GM10847 (cell line): ENCODE measurements around the gene TTLL11.

Experiments
- POLR2A ChIP-seq: IDR thresholded peaks from 2 replicates; pipeline ENCODE4 v1.6.1; 2011; ENCODE audit not compliant: insufficient read length; ENCODE audit errors: extremely low read depth

Gene TTLL11

DNA sequence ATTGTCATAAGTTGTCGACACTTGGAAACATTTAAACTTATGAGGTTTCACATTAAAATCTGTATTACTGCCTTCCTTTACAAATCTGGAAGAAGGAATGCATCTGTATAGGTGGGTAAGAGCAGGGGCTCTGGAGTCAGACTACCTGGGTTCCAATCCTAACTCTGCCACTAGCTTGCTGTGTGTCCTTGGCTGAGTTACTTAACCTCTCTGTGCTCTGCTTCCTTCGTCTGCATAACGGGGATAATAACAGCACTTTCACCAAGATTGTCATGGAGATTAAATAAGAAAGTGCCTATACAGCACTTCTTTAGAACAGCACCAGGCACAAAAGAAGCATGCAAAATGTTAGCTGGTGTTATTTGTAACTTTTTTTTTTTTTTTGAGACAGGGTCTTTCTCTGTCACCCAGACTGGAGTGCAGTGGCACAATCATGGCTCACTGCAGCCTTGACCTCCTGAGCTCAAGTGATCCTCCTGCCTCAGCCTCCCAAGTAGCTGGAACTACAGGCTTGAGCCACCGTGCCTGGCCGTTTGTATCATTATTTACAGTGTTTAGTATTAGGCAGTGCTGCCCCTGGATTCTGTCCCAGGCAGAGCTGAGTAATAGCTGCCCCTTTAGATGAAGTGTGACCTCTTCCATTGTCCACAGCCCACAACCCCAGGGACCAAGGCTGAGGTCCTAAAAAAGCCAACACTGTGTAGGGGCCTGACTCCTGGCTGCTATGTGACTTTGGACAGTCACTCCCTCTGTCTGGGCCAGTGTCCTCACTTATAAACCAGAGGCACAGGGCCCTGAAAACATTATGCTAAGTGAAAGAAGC is 25.4 kb upstream of the TTLL11 start:
- no peak for TF ChIP-seq POLR2A

DNA sequence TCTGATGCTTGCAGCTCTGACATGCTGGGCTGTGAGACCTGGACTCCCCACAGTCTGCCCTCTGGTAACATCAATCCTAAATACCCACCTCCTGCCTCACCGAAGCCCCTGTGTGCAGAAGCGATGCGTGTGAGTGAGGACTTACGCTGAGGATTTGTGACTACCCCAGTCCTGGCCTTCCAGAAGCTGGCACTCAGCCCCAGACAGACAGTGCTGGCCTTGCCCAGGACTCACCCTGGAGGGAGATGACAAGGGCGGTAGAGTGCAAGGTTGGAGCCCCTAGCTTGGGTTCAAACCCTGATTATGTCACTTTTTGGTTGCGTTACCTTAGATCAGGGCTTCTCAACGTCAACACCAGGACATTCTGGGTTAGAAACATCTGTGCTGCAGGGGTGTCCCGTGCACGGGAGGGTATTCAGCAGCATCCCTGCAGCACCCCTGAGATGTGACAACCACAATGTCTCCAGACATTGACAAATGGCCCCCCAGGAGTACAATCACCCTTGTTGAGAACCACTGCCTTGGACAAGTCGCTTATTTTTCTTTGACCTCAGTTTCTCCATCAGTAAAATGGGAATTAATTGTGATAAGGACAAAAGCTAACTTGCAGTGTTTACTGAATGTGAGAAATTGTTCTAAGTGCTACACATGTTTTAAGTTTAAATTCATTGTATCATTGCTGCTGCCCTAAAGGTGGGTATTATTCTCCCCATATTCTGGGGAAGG is 23.5 kb upstream of the TTLL11 start:
- TF ChIP-seq POLR2A, result no peak

DNA sequence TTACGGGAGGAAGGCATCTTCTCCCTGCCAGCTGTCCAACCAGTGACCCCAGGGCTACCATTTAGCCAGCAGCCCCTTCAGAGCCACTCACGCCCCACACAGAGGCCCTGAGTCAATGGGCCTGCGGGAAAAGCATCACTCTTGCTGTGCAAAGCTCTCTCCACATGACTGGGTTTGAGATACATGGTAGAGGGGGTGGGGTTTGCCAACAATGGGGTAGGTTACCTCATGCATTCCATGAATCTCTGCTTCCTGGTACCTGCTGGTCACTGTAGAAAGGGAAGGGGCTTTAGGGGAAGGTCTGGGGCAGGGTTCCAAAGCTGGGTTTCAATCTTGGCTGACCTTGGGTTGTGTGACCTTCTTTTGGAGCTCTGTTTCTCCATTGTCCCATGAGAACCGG is 22.9 kb upstream of the TTLL11 start:
- no peak for TF ChIP-seq POLR2A

DNA sequence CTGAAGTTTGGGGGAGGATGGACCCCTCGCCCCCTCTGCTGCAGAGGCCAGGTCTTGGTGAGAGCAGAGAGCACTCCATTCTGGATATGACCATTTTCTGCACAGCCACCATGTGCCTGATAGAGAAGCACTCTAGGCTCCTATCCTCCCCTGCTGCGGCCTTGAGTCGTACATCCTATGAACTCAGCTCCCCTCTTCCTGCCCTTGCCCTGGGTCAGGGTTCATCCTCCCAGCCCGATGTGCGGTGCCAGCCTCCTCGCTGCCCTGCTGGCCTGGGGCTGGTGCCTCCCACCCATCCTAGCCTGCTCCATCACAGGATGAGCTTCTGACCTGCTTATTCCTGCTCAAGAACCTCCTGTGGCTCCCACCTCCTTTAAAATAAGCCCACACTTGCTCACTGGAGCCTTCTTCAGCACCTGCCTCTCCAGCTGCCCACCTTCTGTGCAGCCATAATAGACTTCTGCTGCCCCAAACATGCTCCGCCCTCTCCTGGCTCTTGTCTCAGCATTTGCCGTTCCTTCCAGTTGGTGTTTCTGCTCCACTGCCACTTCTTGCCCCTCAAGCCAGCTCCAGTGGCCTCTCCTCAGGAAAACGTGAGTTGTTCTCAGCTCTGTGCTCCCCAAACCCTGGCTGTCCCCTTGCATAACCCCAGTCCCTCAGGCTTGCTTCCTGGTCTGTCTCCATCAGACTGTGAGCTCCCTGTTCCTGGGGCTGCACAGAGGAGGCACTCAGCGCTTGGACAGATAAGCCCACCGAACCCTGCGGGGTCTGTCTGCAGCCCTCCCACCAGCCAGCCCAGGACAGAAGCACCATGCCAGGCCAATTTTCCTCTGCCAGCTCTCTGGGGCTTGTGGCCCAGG is 22.3 kb upstream of the TTLL11 start:
- TF ChIP-seq POLR2A, result no peak

DNA sequence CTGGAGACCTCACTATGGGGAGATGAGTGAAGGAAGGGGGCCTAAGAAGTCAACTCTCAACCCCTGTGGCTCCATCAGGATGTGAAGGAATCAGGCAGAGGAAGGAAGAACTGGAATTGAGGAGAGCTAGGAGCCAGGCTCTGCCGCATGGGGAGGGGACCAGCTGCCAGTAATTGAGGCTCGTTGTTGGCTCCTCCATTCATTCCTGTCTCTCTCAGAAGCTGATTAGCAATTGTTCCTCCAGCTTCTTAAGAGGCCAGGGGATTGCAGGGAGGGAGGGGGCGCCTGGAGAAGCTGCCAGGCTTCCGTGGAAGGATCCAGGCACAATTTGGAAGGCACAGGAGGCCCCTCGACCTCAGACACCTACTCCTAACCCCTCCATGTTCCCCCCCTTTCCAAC is 20.5 kb upstream of the TTLL11 start:
- no peak for TF ChIP-seq POLR2A

DNA sequence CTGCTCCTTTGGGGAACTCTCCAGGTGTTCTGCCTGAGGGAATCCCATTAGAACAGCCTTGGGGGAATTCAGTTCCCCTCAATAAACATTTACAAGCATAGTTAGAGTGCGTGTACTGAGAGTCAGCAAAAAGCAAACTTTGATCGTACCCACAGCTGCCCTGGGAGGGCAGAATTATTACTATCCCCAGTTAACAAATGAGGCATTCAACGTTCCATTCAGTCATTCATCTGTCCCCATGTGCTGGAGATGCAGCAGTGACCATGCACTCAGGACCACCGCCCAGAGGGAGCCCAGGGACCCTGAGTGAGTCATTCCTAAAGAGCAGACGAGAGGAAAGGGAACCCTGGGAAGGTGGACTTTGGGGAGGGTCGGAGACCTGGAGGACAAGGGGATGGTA is 19.1 kb upstream of the TTLL11 start:
- TF ChIP-seq POLR2A, result no peak

DNA sequence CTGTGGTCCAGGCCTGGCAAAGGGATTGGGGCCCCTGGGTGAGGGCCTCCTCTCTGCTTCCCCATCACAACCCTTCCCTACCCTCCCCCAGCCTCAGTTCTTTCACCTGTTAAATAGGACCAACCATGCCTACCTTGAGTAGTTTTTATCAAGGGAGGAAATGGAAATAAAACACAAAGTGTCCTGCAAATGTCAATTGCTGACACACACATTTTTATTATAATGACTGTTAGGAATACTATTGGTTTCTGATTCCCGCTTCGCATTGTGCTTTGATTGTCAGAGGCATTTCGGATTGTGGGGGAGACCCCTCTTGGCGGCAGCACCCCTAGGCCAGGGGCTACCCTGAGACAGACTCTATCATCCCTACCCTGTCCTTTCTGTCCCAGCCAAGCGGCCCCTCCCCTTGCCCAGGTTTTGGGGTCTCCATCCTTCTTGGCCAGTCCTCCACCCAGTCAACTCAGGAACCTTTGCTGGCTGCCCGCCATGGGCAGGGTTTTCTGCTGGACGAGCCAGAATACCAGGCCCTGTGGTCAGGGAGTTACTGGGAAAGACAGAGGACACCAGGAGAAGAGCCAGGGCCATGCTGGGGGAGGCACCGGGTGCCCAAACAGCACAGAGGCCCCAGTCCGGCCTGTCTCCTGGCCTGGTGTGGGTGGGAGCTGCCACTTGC is 18.4 kb upstream of the TTLL11 start:
- TF ChIP-seq POLR2A, result no peak

DNA sequence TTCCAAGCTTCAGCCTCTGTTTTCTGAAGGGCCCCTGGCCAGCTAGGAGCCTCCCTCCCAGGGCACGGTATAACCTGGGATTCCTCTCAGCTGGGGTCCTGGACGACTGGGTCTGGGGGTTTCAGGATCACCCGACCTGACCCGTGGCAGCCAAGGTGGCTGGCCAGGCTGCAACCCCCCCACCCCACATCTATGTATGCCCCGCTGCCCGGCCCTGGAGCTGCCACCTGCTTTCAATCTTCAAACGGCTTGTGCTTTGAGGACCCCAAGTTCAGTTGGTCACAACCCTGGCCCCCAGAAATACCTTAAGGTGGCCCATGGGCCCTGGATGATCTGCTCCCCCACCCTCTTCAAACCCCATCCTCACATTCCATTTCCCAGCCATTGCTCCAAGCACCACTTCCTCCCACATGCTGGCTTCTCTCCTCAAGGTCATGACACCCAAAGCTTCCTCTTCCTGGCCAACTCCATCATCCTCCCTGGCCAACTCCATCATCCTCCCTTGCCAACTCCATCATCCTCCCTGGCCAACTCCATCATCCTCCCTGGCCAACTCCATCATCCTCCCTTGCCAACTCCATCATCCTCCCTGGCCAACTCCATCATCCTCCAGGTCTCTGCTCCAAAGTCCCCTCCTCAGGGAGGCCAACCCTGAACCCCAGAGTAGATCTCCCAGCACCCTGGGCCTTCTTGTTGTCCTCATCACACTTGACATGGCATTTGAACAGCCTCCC is 17.2 kb upstream of the TTLL11 start:
- no peak for TF ChIP-seq POLR2A

DNA sequence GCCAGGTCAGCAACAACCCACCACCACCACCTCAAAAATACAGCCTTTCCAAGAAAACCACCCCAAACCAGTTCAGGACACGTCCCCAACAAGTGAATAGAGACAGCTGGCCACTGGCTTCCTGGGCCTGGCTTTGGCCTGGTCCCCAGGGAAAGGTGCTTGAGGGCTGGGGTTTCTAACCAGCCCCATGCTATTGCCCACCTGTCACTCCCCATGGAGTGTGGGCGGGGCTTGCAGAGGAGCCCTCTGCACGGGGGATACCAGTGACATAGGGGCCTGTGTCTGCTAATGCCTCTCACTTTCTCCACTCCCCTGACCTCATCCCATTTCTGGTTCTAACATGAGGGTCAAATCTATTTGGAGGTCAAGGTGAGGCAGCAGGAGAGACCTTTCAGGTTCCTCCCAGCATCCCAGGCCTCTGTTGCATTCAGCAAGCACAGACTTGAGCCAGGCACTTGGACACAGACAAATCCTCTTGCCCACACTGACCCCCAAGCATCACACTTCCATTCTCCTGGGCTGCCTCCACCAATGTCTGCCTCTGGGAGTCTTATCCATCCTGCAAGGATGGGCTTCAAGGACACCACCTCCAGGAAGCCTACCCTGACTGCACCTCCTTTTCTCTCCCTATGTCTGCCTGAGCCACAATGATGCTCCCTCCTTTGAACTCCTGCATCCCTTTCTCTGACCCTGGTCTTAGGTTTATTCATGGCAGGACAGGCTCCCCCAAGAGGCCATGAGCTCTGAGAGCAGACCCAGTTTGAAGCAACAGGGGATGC is 16.1 kb upstream of the TTLL11 start:
- TF ChIP-seq POLR2A, result no peak

DNA sequence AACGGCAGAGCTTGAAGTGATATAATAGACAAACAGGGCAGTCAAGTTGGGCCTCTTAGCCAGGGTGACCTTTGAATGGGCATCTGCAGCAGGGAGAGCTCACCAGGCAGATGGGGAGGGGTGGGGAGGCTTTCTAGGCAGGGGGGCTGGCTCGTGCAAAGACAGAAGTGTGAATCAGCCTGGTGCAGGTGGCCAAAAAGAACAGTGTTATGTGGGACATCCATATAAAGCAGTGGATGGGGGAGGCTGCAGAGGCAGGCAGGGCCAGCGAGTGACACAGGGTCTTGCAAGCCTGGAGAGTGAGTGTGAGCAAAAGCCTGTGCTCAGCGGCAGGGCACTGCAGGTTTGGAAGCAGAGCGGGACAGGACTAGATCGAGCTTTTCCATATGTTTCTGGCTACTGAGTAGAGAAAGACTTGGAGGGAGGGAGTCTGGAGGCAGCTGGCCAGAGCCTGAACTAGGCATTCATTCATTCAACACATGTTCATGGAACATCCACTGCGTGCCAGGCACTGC is 14.2 kb upstream of the TTLL11 start:
- TF ChIP-seq POLR2A, result no peak

DNA sequence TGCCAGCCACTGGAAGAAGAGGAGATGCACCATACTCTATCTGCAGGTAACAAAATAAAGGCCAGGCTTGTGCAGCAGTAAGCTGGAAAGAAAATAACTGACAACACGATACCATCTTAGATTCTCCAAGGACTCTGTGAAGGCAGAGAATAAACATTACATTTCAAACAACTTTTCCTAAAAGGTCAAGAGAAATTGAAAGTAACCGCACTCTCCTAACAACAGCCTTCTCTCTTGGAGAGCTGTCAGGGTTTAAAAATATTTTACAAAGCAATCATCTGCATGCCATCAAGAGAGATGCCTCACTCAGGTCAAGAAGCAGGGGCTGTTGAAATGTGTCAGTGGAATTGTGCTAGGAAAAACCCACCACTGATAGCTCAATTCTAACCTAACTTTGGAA is 13.5 kb upstream of the TTLL11 start:
- no peak for TF ChIP-seq POLR2A

DNA sequence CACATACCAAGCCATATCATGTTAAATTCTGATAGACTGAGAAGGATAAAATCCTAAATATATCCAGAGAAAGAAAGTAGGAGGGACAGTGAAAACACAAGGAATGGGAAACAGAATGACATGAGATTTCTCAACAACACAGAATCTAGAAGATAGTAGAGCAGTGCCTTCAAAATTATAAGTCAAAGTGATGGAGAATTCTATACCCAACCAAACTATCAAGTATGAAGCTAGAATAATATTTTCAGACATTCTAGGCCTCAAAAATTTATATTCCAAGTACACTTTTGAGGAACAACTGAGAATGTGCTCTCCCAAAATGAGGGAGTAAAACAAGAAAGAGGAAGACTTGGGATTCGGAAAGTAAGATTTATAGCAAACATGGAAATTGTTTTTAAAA is 10.9 kb upstream of the TTLL11 start:
- TF ChIP-seq POLR2A, result no peak

DNA sequence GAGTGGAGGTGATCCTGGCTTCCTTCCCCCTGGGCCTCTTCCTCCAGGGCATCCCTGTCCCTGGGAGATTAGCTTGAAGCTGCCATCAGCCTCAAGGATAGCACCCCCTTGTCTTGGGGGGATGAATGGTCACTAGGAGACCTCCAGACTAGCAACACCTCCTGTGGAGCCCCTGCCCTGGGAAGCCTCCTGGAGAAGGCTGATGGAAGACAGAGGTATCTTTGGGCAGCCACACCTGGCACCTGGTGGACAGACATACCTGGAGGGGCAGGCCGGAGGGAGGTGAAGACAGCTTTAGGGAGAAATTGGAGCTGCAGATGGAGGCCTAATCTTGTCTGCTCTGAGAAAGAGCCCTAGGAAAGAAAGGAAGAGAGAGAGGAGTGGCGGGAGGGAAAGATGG is 9.0 kb upstream of the TTLL11 start:
- no peak for TF ChIP-seq POLR2A

DNA sequence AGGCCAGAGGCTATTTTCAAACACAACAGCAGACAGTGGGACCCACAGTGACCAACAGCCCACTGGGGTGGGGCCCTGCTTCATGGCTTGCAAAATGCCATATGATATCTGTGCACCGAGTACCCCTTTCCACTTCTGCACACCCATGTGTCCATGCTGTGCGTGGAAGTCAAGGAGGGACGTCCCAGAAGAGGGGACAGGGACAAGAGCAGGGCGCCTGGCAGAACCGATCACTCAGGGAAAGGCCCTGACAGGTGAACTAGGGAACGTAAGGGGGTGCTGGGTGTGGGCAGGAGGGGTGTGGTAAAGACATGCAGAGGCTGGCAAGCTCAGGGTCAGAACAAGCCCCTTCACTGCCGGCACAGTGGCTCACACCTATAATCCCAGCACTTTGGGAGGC is 7.6 kb upstream of the TTLL11 start:
- TF ChIP-seq POLR2A, result no peak

DNA sequence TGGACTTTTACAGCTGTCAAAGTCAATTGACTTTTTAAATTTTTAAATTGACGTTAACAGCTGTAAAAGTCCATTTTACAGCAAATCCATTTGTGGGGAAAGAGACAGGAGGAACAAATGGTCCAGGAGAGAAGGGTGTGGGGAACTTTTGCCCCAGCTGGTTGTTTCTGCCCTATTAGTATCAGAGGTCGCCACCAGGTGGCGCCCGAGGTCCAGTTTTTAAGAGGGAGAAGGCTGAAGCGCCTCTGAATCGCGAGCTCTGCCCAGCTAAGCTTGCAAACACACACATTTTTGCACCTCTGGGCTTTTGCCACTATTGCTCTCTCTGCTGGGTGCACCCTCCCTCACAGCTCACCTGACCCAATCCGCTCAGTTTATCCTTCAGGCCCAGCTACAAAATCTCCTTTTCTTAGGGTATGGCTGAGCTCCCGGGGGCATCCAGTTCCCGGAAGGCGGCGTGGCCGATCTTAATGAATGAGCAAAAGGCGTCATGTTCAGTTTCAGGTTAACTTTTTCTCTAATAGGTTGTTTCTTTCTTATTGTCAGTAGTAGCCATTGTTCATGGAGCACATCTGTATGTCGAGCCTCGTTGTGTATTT is 6.3 kb upstream of the TTLL11 start:
- TF ChIP-seq POLR2A, result no peak
